ENCODE data around the gene NTNG1.

NTNG1 gene

GRCh38 chr1:107467811-107468210 lies 327.0 kb downstream of the NTNG1 start:
- in situ Hi-C loops (cut with MboI; ENCODE audit: low sequenced_read_pairs, unreplicated experiment), result no loop called here
- TF ChIP-seq CTCF (IDR thresholded peaks at IDR 0.05; ENCODE audit: borderline replicate concordance, control extremely low read depth, extremely low read depth, insufficient read depth, missing control alignments), result no peak
- no peak for DNase-seq (ENCODE audit: low spot score)

- no peak for TF ChIP-seq CTCF (IDR thresholded peaks at IDR 0.05; ENCODE audit: borderline replicate concordance, control extremely low read depth, extremely low read depth, insufficient read depth, missing control alignments)
- in situ Hi-C loops (cut with MboI; ENCODE audit: low sequenced_read_pairs, unreplicated experiment), result no loop called here
- DNase-seq (ENCODE audit: low spot score), result no peak
These were observed 332.2 kb downstream of the NTNG1 start for GRCh38 chr1:107473065-107473464.

DNA sequence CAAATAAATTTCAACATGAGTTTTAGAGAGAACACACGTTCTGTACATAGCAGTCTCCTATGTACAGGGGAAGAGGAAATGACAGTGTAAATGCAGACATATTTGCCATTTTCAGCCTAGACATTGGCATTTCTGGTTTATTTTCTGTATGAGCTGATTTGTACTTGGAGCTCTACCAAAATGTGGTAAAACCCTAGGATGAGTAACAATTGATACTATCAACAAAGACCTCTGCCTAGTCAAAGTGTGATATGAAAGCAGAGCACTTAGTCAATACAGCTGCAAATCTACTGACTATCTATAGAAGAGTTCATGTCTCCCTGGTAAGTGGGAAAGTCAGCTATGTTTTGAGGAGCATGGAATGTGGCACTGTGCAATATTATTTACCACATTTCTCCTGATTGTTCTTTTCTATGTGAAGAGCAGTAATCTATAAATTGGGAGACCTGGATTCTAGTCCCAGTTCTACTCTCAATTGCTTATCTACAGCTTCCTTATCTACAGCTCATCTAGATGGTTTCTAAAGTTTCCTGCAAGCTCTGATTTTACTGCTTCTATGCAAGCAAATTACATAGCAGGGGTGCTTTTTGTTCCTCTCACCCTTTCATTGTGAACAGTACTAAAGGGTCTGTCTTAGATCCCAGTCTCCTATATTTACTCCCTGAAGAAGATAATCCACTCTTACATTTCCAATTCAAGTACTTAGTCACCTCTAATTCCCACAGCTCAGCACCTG lies 334.2 kb downstream of the NTNG1 start:
- peak; percentile 25 for DNase-seq (ENCODE audit: low spot score)
- TF ChIP-seq CTCF (IDR thresholded peaks at IDR 0.05; ENCODE audit: borderline replicate concordance, control extremely low read depth, extremely low read depth, insufficient read depth, missing control alignments), result no peak
- in situ Hi-C loops (cut with MboI; ENCODE audit: low sequenced_read_pairs, unreplicated experiment), result no loop called here

DNA sequence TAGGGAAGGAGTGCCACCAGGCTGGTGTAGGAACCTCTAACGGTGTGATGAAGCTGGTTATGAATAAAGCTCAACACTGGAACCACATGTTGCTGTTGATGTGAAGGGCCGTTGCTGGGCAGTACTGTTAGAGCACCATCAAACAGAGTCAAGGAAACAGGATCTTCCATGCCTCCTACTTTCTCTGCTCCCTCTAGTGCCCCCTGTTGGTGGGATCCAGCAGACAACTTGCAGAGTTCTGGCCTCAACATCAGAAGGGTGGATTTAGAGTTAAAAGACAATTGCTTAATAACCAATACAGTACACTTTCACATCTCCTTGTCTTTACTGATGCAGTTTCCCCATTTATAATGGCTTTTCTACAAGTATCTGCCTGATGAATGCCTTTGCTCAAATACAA lies 336.4 kb downstream of the NTNG1 start:
- peak; percentile 23 for DNase-seq (ENCODE audit: low spot score)
- peak; percentile 11 for TF ChIP-seq CTCF (IDR thresholded peaks at IDR 0.05; ENCODE audit: borderline replicate concordance, control extremely low read depth, extremely low read depth, insufficient read depth, missing control alignments)
- in situ Hi-C loops (cut with MboI; ENCODE audit: low sequenced_read_pairs, unreplicated experiment), result no loop called here

DNA sequence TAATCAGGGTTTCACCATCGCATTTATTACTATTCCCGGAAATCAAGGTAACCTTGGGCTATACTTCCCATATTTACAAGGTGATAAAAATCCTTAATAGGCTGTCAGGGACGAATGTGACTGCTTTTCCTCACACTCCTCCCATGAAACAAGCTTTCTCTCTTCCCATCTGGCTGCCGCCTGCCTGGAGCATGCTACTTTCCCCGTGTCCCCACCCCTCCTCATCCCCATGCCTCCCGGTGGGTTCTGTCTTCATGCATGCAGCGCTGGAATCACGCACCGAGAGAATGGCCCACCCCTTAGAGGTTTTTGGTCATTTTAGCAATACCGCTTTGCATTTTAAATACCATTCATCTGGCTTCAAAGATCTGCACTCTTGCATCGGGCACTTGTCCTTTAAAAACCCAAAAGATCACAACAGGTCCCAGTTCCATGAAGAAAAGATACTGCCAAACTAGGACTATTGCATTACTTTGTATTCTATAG lies 339.1 kb downstream of the NTNG1 start:
- no peak for TF ChIP-seq CTCF (IDR thresholded peaks at IDR 0.05; ENCODE audit: borderline replicate concordance, control extremely low read depth, extremely low read depth, insufficient read depth, missing control alignments)
- in situ Hi-C loops (cut with MboI; ENCODE audit: low sequenced_read_pairs, unreplicated experiment), result no loop called here
- no peak for DNase-seq (ENCODE audit: low spot score)

DNA sequence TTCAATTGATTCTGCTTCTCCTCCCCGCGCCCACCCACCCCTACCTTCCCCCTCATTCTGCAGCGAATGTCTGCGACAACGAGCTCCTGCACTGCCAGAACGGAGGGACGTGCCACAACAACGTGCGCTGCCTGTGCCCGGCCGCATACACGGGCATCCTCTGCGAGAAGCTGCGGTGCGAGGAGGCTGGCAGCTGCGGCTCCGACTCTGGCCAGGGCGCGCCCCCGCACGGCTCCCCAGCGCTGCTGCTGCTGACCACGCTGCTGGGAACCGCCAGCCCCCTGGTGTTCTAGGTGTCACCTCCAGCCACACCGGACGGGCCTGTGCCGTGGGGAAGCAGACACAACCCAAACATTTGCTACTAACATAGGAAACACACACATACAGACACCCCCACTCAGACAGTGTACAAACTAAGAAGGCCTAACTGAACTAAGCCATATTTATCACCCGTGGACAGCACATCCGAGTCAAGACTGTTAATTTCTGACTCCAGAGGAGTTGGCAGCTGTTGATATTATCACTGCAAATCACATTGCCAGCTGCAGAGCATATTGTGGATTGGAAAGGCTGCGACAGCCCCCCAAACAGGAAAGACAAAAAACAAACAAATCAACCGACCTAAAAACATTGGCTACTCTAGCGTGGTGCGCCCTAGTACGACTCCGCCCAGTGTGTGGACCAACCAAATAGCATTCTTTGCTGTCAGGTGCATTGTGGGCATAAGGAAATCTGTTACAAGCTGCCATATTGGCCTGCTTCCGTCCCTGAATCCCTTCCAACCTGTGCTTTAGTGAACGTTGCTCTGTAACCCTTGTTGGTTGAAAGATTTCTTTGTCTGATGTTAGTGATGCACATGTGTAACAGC lies 339.9 kb downstream of the NTNG1 start:
- in situ Hi-C loops (cut with MboI; ENCODE audit: low sequenced_read_pairs, unreplicated experiment), result no loop called here
- peak; percentile 53 for DNase-seq (ENCODE audit: low spot score)
- TF ChIP-seq CTCF (IDR thresholded peaks at IDR 0.05; ENCODE audit: borderline replicate concordance, control extremely low read depth, extremely low read depth, insufficient read depth, missing control alignments), result peak; percentile 64

Data from GM13976 (cell line).